ENCODE data around the gene DLG4. TPM values are rescaled to one million over a fixed set of nuclear protein-coding genes. Genes with fewer than 3 reads are reported as not detected.

The DLG4 gene
- total RNA-seq, 4 donors from 2014 or later: 2.9 to 12.7 (median 3.2) TPM

GRCh38 chr17:7191069-7191468 lies 28.6 kb downstream of the DLG4 start:
- Histone ChIP-seq H3K4me3 (no peak overlapping the region), H3K36me3 (peaks cover 28% of the 10 kb centered on the region), H3K4me1 (no peaks in the 10 kb centered on the region), H3K27me3 (no peaks in the 10 kb centered on the region), H3K9me3 (no peaks in the 10 kb centered on the region), H3K27ac (no peak overlapping the region)
- TF ChIP-seq EP300 (IDR thresholded peaks at IDR 0.05) (no peak), POLR2AphosphoS5 (IDR thresholded peaks at IDR 0.05) (no peak), POLR2A (IDR thresholded peaks at IDR 0.05) (no peak), CTCF (IDR thresholded peaks at IDR 0.05) (no peak)
- WGBS: 89% methylated on average over 12 of the region's 12 CpGs
- no peak for DNase-seq (ENCODE audit: low spot score in 2 of 2)

GRCh38 chr17:7190276-7190917 lies 29.2 kb downstream of the DLG4 start:
- Histone ChIP-seq H3K4me1 (no peaks in the 10 kb centered on the region), H3K27ac (no peak overlapping the region), H3K27me3 (no peaks in the 10 kb centered on the region), H3K36me3 (peaks cover 21% of the 10 kb centered on the region), H3K4me3 (no peak overlapping the region), H3K9me3 (no peaks in the 10 kb centered on the region)
- TF ChIP-seq POLR2AphosphoS5 (IDR thresholded peaks at IDR 0.05): no peak
- no peak for TF ChIP-seq EP300 (IDR thresholded peaks at IDR 0.05)
- TF ChIP-seq POLR2A (IDR thresholded peaks at IDR 0.05): no peak
- no peak for TF ChIP-seq CTCF (IDR thresholded peaks at IDR 0.05)
- WGBS: 88% methylated on average over 14 of the region's 14 CpGs
- no peak for DNase-seq (ENCODE audit: low spot score in 2 of 2)

- peaks cover 7% of the 10 kb centered on the region for H3K36me3 ChIP-seq
- no peak for TF ChIP-seq POLR2AphosphoS5 (IDR thresholded peaks at IDR 0.05)
- TF ChIP-seq POLR2A (IDR thresholded peaks at IDR 0.05): no peak
- no peak for TF ChIP-seq EP300 (IDR thresholded peaks at IDR 0.05)
- no peak for TF ChIP-seq CTCF (IDR thresholded peaks at IDR 0.05)
- no peaks in the 10 kb centered on the region for H3K4me1 ChIP-seq
- H3K27ac ChIP-seq: no peak overlapping the region
- no peaks in the 10 kb centered on the region for H3K27me3 ChIP-seq
- no peak for DNase-seq (ENCODE audit: low spot score in 2 of 2)
- 53% methylated on average over 7 of the region's 7 CpGs for WGBS
- no peak overlapping the region for H3K4me3 ChIP-seq
- H3K9me3 ChIP-seq: no peaks in the 10 kb centered on the region
Observed at GRCh38 chr17:7186241-7186640, 33.4 kb downstream of the DLG4 start.

- H3K36me3 ChIP-seq: no peaks in the 10 kb centered on the region
- no peak for DNase-seq (ENCODE audit: low spot score in 2 of 2)
- WGBS: 81% methylated on average over 6 of the region's 6 CpGs
- H3K27me3 ChIP-seq: no peaks in the 10 kb centered on the region
- H3K4me3 ChIP-seq: no peak overlapping the region
- no peaks in the 10 kb centered on the region for H3K9me3 ChIP-seq
- no peak overlapping the region for H3K27ac ChIP-seq
- no peaks in the 10 kb centered on the region for H3K4me1 ChIP-seq
- no peak for TF ChIP-seq CTCF (IDR thresholded peaks at IDR 0.05)
- TF ChIP-seq POLR2AphosphoS5 (IDR thresholded peaks at IDR 0.05): no peak
- TF ChIP-seq EP300 (IDR thresholded peaks at IDR 0.05): no peak
- no peak for TF ChIP-seq POLR2A (IDR thresholded peaks at IDR 0.05)
Observed at GRCh38 chr17:7184647-7185046, 35.0 kb downstream of the DLG4 start.

GRCh38 chr17:7184091-7184488 lies 35.5 kb downstream of the DLG4 start:
- Histone ChIP-seq H3K27me3 (peaks cover under 1% of the 10 kb centered on the region), H3K27ac (no peak overlapping the region), H3K9me3 (no peaks in the 10 kb centered on the region), H3K4me3 (no peak overlapping the region), H3K36me3 (no peaks in the 10 kb centered on the region), H3K4me1 (no peaks in the 10 kb centered on the region)
- no peak for DNase-seq (ENCODE audit: low spot score in 2 of 2)
- 88% methylated on average over 14 of the region's 14 CpGs for WGBS
- TF ChIP-seq POLR2A (IDR thresholded peaks at IDR 0.05): no peak
- no peak for TF ChIP-seq EP300 (IDR thresholded peaks at IDR 0.05)
- no peak for TF ChIP-seq POLR2AphosphoS5 (IDR thresholded peaks at IDR 0.05)

Measured in suprapubic skin (tissue), 4 donors.